GM12891 (cell line): Measurements from ENCODE around the gene ALS2.

Experiments used
- DNase-seq: peaks from one replicate; pipeline ENCODE4 v3.0.0; 2011; ENCODE audit warnings: low spot score; ENCODE audit not compliant: insufficient read length
- FAIRE-seq: peaks from 2 replicates; lab custom pipeline; 2011; peaks lifted over from hg19 to GRCh38; lab: Jason Lieb, UNC
- PAX5 ChIP-seq: IDR thresholded peaks from 2 replicates; pipeline ENCODE4 v1.6.1; 2011; ENCODE audit warnings: low read length, moderate library complexity, mild to moderate bottlenecking; ENCODE audit not compliant: insufficient read depth, severe bottlenecking
- POLR2A ChIP-seq: IDR thresholded peaks from 2 replicates; pipeline ENCODE4 v1.6.1; 2011; ENCODE audit warnings: low read depth, low read length, control low read depth
- POLR2AphosphoS5 ChIP-seq: IDR thresholded peaks from 2 replicates; pipeline ENCODE4 v1.6.1; 2011; ENCODE audit warnings: low read depth, low read length, control low read depth
- POU2F2 ChIP-seq: IDR thresholded peaks from 2 replicates; pipeline ENCODE4 v1.6.1; 2011; ENCODE audit warnings: low read depth, mild to moderate bottlenecking, control low read depth, low read length, moderate library complexity
- SPI1 ChIP-seq: IDR thresholded peaks from 2 replicates; pipeline ENCODE4 v1.6.1; 2011; ENCODE audit warnings: low read depth, low read length, control low read depth
- TAF1 ChIP-seq: IDR thresholded peaks from 2 replicates; pipeline ENCODE4 v1.6.1; 2011; ENCODE audit warnings: low read depth, low read length, control low read depth

Gene ALS2

GRCh38 chr2:201794294-201794693, 13.6 kb upstream of the ALS2 start:
- FAIRE-seq, result no peak
- TF ChIP-seq SPI1 (no peak), POU2F2 (no peak), POLR2A (no peak), PAX5 (no peak), POLR2AphosphoS5 (no peak), TAF1 (no peak)
- DNase-seq, result no peak

DNA sequence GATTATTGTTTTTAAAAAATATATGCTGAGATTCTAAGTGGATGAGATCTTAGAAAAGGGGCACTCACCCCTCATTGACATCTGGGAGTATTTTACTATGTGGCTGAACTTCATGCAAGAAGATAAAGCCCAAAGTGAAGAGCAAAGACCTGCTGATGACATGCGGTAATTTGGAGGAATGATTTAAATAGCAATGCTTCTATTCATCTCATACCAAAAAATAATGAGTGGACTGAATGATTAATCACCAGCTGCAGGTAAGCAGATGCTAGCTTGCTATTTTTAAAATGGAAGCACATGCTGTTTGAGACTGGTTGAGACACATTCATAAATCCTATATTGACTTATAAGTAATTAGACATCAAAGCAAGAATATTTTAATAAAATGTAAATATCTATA, 12.9 kb upstream of the ALS2 start:
- FAIRE-seq, result no peak

GRCh38 chr2:201790989-201791388, 10.3 kb upstream of the ALS2 start:
- DNase-seq (no peak), FAIRE-seq (no peak)
- TF ChIP-seq POU2F2 (no peak), TAF1 (no peak), PAX5 (no peak), POLR2A (no peak), POLR2AphosphoS5 (no peak), SPI1 (no peak)

More for the DNA sequence above, 12.9 kb upstream of the ALS2 start:
- TF ChIP-seq POLR2AphosphoS5, result no peak
- DNase-seq, result no peak

DNA sequence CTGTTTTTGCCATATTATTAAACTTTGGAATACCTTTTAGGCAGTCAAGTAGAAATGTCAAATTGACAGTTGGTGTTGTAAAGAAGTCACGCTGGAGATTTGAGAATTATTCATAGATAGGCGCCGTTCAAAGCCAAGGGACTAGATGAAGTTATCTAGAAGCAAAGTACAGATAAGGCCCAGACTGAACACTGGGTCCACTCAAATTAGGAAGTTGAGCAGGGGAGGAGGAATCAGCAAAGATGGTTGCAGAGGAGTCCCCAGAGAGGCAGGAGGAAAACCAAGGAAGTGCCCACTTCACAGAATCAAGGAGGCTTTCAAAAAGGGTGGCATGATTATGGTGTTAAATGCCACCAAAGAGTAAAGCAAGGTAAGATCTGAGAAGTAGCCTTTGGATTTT, 9.6 kb upstream of the ALS2 start:
- DNase-seq (no peak), FAIRE-seq (no peak)
- no peak for TF ChIP-seq TAF1
- no peak for TF ChIP-seq POU2F2
- no peak for TF ChIP-seq POLR2A

DNA sequence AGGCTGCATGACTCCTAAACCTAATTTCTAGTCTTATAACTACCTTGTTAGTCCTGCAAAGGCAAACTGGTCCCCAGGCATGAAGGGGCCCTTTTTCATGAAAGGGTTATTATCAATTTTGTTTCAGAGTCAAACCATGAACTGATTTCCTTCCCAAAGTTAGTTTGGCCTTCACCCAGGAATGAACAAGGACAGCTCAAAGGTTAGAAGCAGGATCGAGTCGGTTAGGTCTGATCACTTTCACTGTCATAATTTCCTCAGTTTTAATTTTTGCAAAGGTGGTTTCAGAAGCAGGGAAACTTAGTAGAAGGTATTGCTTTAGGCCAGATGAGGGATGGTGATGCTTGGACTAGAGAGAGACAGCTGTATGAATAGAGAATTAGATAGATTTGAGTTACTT, 8.7 kb upstream of the ALS2 start:
- DNase-seq, result no peak
- FAIRE-seq, result no peak

GRCh38 chr2:201788371-201788770, 7.6 kb upstream of the ALS2 start:
- no peak for TF ChIP-seq PAX5
- no peak for TF ChIP-seq POU2F2
- TF ChIP-seq TAF1, result no peak
- TF ChIP-seq SPI1, result no peak
- no peak for TF ChIP-seq POLR2AphosphoS5
- no peak for TF ChIP-seq POLR2A
- FAIRE-seq (no peak), DNase-seq (no peak)

More for the DNA sequence above, 8.7 kb upstream of the ALS2 start:
- TF ChIP-seq POLR2A, result no peak
- no peak for TF ChIP-seq POU2F2
- no peak for TF ChIP-seq PAX5
- no peak for TF ChIP-seq POLR2AphosphoS5
- TF ChIP-seq TAF1, result no peak
- TF ChIP-seq SPI1, result no peak

- FAIRE-seq (no peak), DNase-seq (no peak)
- TF ChIP-seq TAF1 (no peak), SPI1 (no peak), POU2F2 (no peak)
Measured at GRCh38 chr2:201786471-201786870, 5.7 kb upstream of the ALS2 start.

DNA sequence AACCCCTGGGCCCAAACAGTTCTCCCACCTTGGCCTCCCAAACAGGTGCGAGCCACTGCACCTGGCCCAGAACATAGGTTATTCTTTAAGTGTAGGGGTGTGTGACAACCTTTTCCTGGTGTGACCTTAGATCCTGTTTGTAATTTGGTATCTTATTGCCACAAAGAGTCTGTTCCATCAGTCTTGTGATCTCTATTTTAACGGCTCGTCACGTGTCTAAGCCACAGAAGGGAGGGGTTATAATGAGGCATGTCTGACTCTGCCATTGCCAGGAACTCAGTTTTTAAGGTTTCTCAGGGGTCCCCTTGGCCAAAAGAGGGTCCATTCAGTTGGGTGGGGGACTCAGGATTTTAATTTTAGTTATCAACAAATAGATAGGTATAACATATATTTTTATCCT, 4.4 kb upstream of the ALS2 start:
- DNase-seq (no peak), FAIRE-seq (no peak)
- TF ChIP-seq POLR2A (no peak), POLR2AphosphoS5 (no peak), SPI1 (no peak), POU2F2 (no peak), PAX5 (no peak), TAF1 (no peak)

DNA sequence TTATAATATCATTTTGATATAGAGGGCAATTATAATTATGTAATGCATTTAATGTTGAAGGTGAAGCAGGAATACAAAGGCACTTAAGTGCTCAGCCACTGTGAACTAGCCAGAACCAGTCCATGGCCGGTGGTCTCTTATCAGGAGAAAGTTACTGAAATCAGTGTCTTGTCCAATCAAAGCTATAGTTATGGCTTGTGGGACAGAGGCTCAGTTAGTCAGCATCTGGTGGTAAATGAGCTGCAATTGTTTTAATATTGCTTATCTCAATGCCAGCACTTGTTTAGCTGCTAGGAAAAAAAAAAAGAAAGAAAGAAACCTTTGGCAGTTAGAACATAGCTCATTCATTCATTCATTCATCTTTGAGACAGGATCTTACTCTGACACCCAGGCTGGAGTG, 3.8 kb upstream of the ALS2 start:
- TF ChIP-seq POLR2A (no peak), SPI1 (no peak), PAX5 (no peak), POLR2AphosphoS5 (no peak), POU2F2 (no peak), TAF1 (no peak)
- FAIRE-seq (no peak), DNase-seq (no peak)

DNA sequence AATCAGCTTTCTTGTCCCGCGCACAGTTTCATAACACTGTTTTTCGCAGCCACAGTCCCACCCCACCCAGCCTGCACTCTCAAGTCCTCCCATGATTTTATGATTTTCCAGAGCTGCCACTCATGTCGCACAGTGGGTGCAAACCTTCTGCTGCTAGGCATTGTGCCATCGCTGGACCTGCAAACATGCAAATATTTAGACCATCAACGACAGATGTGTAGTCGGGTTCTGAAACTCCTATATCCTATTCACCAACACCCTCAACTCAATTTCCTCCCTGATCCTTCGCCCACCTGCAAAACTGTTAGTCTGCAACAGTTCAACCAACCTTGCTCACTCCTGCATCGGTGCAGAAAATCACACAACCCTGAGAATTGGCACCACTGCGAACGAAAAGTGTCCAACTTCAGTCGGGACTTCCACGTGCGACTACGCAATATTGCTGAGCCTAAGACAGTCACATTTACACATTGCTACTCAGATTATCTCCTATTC, 871 bp upstream of the ALS2 start:
- TF ChIP-seq SPI1 (no peak), TAF1 (no peak), POLR2A (no peak), POU2F2 (no peak), PAX5 (no peak), POLR2AphosphoS5 (no peak)
- DNase-seq (peak; percentile 10), FAIRE-seq (peak; percentile 85)
